Panc1 (cell line): ENCODE data around the gene NSRP1.

Experiments
- CTCF ChIP-seq: fragments of 450-650 bp; IDR thresholded peaks from 2 replicates; pipeline ENCODE4 v1.5.1; 2017; ENCODE audit warnings: mild to moderate bottlenecking
- POLR2AphosphoS5 ChIP-seq: IDR thresholded peaks from 2 replicates; pipeline ENCODE4 v1.6.1; 2012; ENCODE audit warnings: mild to moderate bottlenecking, low read depth, low read length, moderate library complexity
- TCF7L2 ChIP-seq: IDR thresholded peaks from 2 replicates; pipeline ENCODE4 v1.6.1; 2011; ENCODE audit warnings: mild to moderate bottlenecking, low read depth, low read length, inconsistent platforms
- TF ChIP-seq, protein P1 (sequence below), 2 experiments: IDR thresholded peaks; 2 replicates each; pipeline ENCODE4 v1.6.1; 2011 to 2012; ENCODE audit warnings: low read depth in 2 of 2, control low read depth in 1 of 2, low read length in 1 of 2, mild to moderate bottlenecking in 1 of 2, moderate library complexity in 1 of 2; ENCODE audit not compliant: insufficient read depth in 1 of 2

DNA sequence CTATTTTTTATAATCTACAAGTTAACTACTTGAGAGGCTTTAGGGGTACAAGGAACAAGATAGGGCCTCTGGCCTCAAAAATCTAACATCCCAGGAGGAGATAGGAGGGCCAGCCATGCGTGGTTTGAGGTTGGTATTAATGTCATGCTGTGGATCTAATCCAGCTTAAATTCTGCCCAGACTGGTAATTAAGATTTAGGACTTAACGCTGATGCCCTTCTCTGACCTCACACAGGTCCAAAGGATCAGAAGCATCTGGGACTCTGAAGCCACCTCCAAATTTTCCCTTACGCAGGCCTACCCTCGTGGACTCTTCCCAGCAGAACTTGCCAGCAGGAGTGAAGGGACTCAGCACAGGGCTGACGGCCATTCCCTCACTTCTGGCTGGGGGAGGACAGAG lies 103.8 kb downstream of the NSRP1 start:
- TF ChIP-seq CTCF = no peak
- TF ChIP-seq, protein P1, sequence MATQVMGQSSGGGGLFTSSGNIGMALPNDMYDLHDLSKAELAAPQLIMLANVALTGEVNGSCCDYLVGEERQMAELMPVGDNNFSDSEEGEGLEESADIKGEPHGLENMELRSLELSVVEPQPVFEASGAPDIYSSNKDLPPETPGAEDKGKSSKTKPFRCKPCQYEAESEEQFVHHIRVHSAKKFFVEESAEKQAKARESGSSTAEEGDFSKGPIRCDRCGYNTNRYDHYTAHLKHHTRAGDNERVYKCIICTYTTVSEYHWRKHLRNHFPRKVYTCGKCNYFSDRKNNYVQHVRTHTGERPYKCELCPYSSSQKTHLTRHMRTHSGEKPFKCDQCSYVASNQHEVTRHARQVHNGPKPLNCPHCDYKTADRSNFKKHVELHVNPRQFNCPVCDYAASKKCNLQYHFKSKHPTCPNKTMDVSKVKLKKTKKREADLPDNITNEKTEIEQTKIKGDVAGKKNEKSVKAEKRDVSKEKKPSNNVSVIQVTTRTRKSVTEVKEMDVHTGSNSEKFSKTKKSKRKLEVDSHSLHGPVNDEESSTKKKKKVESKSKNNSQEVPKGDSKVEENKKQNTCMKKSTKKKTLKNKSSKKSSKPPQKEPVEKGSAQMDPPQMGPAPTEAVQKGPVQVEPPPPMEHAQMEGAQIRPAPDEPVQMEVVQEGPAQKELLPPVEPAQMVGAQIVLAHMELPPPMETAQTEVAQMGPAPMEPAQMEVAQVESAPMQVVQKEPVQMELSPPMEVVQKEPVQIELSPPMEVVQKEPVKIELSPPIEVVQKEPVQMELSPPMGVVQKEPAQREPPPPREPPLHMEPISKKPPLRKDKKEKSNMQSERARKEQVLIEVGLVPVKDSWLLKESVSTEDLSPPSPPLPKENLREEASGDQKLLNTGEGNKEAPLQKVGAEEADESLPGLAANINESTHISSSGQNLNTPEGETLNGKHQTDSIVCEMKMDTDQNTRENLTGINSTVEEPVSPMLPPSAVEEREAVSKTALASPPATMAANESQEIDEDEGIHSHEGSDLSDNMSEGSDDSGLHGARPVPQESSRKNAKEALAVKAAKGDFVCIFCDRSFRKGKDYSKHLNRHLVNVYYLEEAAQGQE (IDR thresholded peaks at IDR 0.05; ENCODE audit: insufficient read depth in 1 of 2, low read depth in 2 of 2, low read length in 1 of 2) = no peak
- TF ChIP-seq POLR2AphosphoS5 = no peak
- no peak for TF ChIP-seq TCF7L2
